KOPT-K1 (cell line): ENCODE results near the gene ATG14.
"Not testable (repeated sequence)": the region's sequence is repeated elsewhere in the genome, so short reads cannot be mapped to it uniquely, and the experiment has no call there.

Experiments used
- H3K27ac ChIP-seq: fragments of 200-600 bp; sonication (generic); 2 replicates; pipeline ENCODE4 v1.5.1; 2016; ENCODE audit warnings: antibody characterized with exemption, mild to moderate bottlenecking, low read depth, low read length; ENCODE audit not compliant: poor library complexity, severe bottlenecking
- H3K36me3 ChIP-seq: fragments of 200-600 bp; sonication (generic); 2 replicates; pipeline ENCODE4 v1.5.1; 2017; ENCODE audit warnings: antibody characterized with exemption, mild to moderate bottlenecking, low read length, moderate library complexity; ENCODE audit not compliant: insufficient read depth
- H3K9me3 ChIP-seq: fragments of 200-600 bp; sonication (generic); 2 replicates; pipeline ENCODE4 v1.5.1; 2017; ENCODE audit warnings: antibody characterized with exemption, low read length, mild to moderate bottlenecking; ENCODE audit not compliant: insufficient read depth, poor library complexity, severe bottlenecking

ATG14 gene

GRCh38 chr14:55411426-55412389 is at the start of gene ATG14:
Gene ATG14 (minus strand): TSS chr14:55411830. CDS start chr14:55411822, 8 bp downstream.
- Histone ChIP-seq H3K27ac (peak within 1 kb of the TSS; percentile 59), H3K36me3 (no peaks in the 10 kb centered on the region), H3K9me3 (no peaks in the 10 kb centered on the region)

DNA sequence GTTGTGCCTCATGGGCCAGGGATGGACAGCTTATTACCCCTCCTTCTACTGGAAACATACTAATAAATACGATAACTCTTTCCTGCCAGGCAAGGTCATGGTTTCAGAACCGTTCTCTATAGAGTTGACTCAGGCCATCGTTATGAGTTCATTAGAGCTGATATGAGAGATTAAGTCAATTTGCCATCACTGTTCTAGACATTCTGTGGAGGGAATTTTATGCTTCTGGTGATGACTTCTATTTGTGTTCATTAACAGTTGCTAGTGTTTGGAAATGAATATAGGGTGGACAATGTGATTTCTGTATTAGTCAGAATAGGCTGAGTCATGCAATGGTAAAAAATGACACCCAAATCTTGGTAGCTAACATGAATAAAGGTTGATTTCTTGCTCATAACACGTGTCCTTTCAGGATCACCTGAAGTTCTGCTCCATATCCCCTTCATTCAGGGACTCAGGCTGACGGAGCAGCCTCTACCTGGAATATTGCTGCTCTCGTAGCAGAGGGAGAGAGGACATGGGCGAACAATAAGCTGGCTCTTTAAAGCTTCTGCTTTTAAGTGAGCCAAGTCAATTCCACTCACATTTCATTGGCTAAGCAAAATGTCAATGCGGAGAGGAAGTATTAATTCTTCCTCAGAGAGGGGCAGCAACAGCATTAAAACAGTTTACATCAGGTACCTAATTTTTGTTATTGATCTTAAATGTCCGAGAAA is 47.3 kb upstream of the ATG14 start:
- Histone ChIP-seq H3K36me3 (no peaks in the 10 kb centered on the region), H3K27ac (no peak overlapping the region), H3K9me3 (no peaks in the 10 kb centered on the region)

DNA sequence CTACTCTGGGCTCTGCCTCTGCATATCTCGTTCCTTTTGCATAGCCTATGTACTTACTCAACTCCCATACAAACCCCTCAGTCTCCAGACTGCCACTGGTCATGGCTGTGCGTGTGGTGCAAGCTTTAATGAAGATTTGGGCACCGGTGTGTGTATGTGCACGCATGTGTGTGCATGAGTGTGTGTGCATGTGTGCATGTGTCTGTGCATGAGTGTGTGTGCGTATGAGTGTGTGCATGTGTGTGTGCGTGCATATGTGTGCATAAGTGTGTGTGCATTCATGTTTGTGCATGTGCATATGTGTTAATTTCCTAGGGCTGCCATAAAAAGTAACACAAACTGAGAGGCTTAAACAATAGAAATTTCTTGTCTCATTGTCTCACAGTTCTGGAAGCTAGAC is 45.9 kb upstream of the ATG14 start:
- Histone ChIP-seq H3K9me3 (no peaks in the 10 kb centered on the region), H3K27ac (no peak overlapping the region), H3K36me3 (no peaks in the 10 kb centered on the region)

- H3K36me3 ChIP-seq, H3K9me3 ChIP-seq, H3K27ac ChIP-seq: not testable (repeated sequence)
These were observed 44.8 kb upstream of the ATG14 start for GRCh38 chr14:55456411-55456810.

DNA sequence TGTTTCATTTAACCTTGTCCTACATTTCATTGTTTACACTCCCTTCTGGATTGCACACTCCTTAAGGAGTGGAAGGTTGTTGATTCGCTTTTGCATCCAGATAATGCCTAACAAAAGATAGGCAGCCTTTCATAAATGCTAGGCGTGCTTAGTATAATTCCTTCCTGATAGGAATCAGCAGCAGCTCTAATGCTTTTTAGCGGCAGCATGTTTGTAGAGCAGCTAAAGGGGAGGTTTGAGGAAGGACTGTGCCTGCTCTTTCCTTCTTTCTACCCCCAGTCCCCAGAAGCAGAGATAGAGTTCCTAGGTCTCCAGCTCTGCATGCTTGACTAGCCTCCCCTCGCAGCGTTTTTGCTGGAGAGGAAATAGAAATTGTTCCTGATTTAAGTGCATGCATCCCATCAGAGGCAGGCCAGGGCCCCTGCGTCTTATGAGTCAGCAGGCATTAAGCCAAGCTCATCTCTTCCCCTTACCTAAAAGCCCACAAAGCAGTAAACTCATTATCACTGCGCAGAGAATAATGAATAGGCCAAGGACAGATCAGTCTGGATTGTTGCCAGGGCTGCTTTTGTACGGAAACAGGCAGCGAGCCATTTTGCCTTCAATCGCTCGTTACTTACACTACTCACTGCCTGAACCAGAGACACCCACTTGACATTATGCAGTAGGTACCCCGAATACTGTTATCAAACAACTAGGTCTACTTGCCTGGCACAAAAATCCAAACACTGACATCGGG is 42.8 kb upstream of the ATG14 start:
- no peak overlapping the region for H3K27ac ChIP-seq
- no peaks in the 10 kb centered on the region for H3K9me3 ChIP-seq
- H3K36me3 ChIP-seq, result no peaks in the 10 kb centered on the region

GRCh38 chr14:55451950-55452349 is 40.3 kb upstream of the ATG14 start:
- no peak overlapping the region for H3K27ac ChIP-seq

GRCh38 chr14:55451398-55451797 is 39.8 kb upstream of the ATG14 start:
- no peak overlapping the region for H3K27ac ChIP-seq
- no peaks in the 10 kb centered on the region for H3K36me3 ChIP-seq
- H3K9me3 ChIP-seq, result no peaks in the 10 kb centered on the region

More at GRCh38 chr14:55451950-55452349, 40.3 kb upstream of the ATG14 start:
- no peaks in the 10 kb centered on the region for H3K9me3 ChIP-seq
- no peaks in the 10 kb centered on the region for H3K36me3 ChIP-seq

DNA sequence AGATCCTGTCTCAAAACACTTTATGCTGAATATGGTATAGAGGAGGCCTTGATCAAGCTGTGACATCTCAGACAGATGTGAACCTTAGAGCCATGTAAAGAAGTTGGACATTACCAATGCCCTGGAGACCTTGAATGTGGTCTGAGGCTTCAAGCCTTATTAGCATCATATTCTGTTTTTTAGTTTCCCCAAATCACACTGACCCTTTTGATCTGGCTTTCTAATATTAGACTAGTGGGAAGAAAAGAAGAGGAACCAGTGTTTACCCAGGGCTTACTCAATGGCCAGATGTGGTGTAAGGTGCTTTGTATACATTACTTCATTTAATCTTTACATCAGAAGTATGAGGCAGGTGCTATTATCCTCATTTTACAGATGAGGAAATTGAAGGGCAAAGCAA is 39.4 kb upstream of the ATG14 start:
- Histone ChIP-seq H3K27ac (no peak overlapping the region), H3K9me3 (no peaks in the 10 kb centered on the region), H3K36me3 (no peaks in the 10 kb centered on the region)

DNA sequence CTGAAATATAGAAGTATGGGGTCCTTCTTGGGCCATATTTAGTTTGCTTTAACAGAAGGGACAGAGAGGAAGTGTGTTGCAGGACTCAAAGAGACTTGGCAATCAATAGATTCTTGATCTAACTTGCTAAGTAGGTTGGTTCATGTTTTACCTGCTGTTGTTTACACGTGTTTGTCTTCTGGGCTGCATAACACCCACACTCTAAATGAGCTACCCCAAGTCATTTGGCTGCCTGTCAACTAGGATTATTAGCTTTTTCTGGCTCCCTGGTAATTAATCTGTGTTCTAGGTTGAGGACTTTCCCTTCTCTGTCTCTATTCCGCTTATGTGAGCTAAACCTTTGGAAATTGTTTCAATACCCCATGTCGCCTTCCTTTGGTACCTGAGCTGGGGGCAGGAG is 38.9 kb upstream of the ATG14 start:
- no peaks in the 10 kb centered on the region for H3K36me3 ChIP-seq
- no peak overlapping the region for H3K27ac ChIP-seq
- H3K9me3 ChIP-seq, result no peaks in the 10 kb centered on the region

- no peak overlapping the region for H3K27ac ChIP-seq
These were observed 38.5 kb upstream of the ATG14 start for GRCh38 chr14:55450124-55450523.

GRCh38 chr14:55449116-55449515 is 37.5 kb upstream of the ATG14 start:
- no peaks in the 10 kb centered on the region for H3K36me3 ChIP-seq
- no peak overlapping the region for H3K27ac ChIP-seq

More at GRCh38 chr14:55450124-55450523, 38.5 kb upstream of the ATG14 start:
- no peaks in the 10 kb centered on the region for H3K36me3 ChIP-seq
- H3K9me3 ChIP-seq, result no peaks in the 10 kb centered on the region

GRCh38 chr14:55448141-55448614 is 36.5 kb upstream of the ATG14 start:
- Histone ChIP-seq H3K9me3 (no peaks in the 10 kb centered on the region), H3K36me3 (no peaks in the 10 kb centered on the region), H3K27ac (no peak overlapping the region)

More at GRCh38 chr14:55449116-55449515, 37.5 kb upstream of the ATG14 start:
- H3K9me3 ChIP-seq, result no peaks in the 10 kb centered on the region

- no peak overlapping the region for H3K27ac ChIP-seq
These were observed 35.2 kb upstream of the ATG14 start for GRCh38 chr14:55446833-55447232.

GRCh38 chr14:55446127-55446736 is 34.6 kb upstream of the ATG14 start:
- Histone ChIP-seq H3K27ac (no peak overlapping the region), H3K36me3 (no peaks in the 10 kb centered on the region), H3K9me3 (no peaks in the 10 kb centered on the region)

More at GRCh38 chr14:55446833-55447232, 35.2 kb upstream of the ATG14 start:
- Histone ChIP-seq H3K9me3 (no peaks in the 10 kb centered on the region), H3K36me3 (no peaks in the 10 kb centered on the region)
